Stimulated activated CD8-positive, alpha-beta memory T cell treated with anti-CD3 and anti-CD28 coated beads, Interleukin-15, amount 100 ng/mL, for 4 hours (primary cell): Measurements from ENCODE around the gene SHQ1.
"Not testable (repeated sequence)": the region's sequence is repeated elsewhere in the genome, so short reads cannot be mapped to it uniquely, and the experiment has no call there.

ENCODE experiments used
- DNase-seq, 2 donors: peaks; one replicate each; pipeline ENCODE4 v3.0.0-alpha.2; 2020; ENCODE audit warnings: low read depth in 2 of 2

Gene SHQ1

GRCh38 chr3:72719137-72719536, 129.1 kb downstream of the SHQ1 start:
- no peak for DNase-seq

GRCh38 chr3:72714135-72714534, 134.1 kb downstream of the SHQ1 start:
- not testable (repeated sequence) for DNase-seq

- not testable (repeated sequence) for DNase-seq
These were observed 137.8 kb downstream of the SHQ1 start for GRCh38 chr3:72710471-72710870.

GRCh38 chr3:72708441-72708840, 139.8 kb downstream of the SHQ1 start:
- DNase-seq = no peak

- no peak for DNase-seq
These were observed 145.2 kb downstream of the SHQ1 start for GRCh38 chr3:72702997-72703396.

GRCh38 chr3:72702390-72702789, 145.9 kb downstream of the SHQ1 start:
- no peak for DNase-seq

GRCh38 chr3:72700106-72700505, 148.1 kb downstream of the SHQ1 start:
- no peak for DNase-seq

GRCh38 chr3:72699631-72700030, 148.6 kb downstream of the SHQ1 start:
- no peak for DNase-seq
